Epithelial cell of proximal tubule (primary cell): ENCODE data around the gene MIPOL1. TPM values are rescaled to one million over a fixed set of nuclear protein-coding genes. Genes with fewer than 3 reads are reported as not detected.

Experiments used
- DNase-seq: peaks from one replicate; pipeline ENCODE4 v3.0.0-alpha.2; 2011; ENCODE audit warnings: low read depth
- H3K4me3 ChIP-seq: 2 replicates; pipeline ENCODE4 v1.5.1; 2011; ENCODE audit warnings: low read depth, mild to moderate bottlenecking, low read length
- CTCF ChIP-seq: conservative IDR thresholded peaks from 2 replicates; pipeline ENCODE4 v1.5.1; 2012; ENCODE audit warnings: low read depth, mild to moderate bottlenecking, low read length
- total RNA-seq: library from RNA; depleted of rRNA; stranded (reverse); fragments of >200 nt; gene quantifications from 2 replicates; pipeline ENCODE4 v1.2.3, GENCODE V29; 2015

The MIPOL1 gene
- total RNA-seq, 1 donor from 2014 or later = 5.7 TPM

GRCh38 chr14:37584211-37585100 lies 386.7 kb downstream of the MIPOL1 start:
- H3K4me3 ChIP-seq = no peak overlapping the region
- DNase-seq = no peak
- no peak for TF ChIP-seq CTCF

DNA sequence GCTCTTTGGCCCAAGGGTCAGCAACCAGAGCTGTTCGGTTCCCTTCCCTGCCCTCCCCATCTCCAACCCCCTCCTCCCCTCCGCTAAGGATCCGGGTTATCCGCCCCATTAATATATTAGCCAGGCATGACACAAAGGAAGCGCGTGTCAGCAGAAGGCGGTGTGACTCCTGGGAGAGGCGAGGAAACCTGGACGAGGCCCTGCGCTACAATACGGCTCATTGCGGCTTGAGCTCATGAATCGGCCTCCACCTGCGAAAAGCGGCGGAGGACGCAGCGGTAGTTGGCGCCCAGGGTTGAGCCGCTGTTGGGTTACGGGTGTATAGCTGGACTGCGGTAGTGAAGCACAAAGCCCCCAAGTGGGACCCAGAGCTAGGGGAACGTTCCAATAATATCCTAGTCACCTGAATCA lies 387.4 kb downstream of the MIPOL1 start:
- no peak for TF ChIP-seq CTCF

DNA sequence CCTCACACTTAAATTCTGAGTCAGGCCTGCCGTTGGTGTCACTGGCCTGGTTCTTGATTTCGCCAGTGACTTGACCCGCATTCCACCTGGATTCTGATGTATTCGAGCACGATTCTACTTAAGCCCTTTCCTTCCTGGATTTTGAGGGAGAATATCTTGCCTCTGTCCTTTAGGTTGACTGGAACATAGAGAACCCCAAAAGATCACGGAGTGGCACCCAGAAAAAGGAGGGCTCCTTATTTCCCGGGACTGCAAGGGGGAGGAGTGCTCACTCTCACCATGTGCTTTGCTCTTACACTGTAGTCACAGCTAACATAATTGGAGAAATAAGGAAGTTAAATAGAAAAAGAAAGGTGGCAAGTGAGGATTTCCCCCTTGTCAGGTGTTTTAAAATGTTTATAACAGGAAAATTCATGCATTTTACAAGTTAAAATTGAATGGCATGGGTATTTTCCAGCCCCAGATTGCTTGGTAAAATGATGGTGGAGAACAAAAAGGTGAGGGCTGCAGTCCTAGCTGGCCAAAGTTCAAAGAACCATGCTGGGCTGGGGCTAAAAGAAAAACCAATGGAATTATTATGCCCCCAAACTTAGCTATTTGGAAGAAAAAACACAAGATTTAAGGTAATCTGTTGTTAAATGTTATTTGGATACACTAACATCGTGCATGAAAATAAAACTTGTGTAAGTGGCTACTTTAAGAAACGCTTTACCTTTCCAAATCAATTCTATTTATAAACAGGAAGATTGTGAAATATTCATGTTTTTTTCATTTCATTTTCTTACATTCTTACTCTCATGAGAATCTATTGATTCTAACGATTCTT lies 388.4 kb downstream of the MIPOL1 start:
- no peak for TF ChIP-seq CTCF
- DNase-seq = no peak
- H3K4me3 ChIP-seq = no peak overlapping the region

More for the DNA sequence above, 387.4 kb downstream of the MIPOL1 start:
- H3K4me3 ChIP-seq = no peak overlapping the region
- DNase-seq = no peak

GRCh38 chr14:37586797-37587130 lies 389.0 kb downstream of the MIPOL1 start:
- DNase-seq = no peak
- no peak for TF ChIP-seq CTCF
- H3K4me3 ChIP-seq = no peak overlapping the region

- no peak overlapping the region for H3K4me3 ChIP-seq
These were observed 389.5 kb downstream of the MIPOL1 start for GRCh38 chr14:37587131-37587803.

More at GRCh38 chr14:37587131-37587803, 389.5 kb downstream of the MIPOL1 start:
- no peak for DNase-seq
- no peak for TF ChIP-seq CTCF
